HFFc6 (cell line): Measurements from ENCODE around the gene ZBTB12. TPM values are rescaled to one million over a fixed set of nuclear protein-coding genes. Genes with fewer than 3 reads are reported as not detected.

Source experiments
- DNase-seq: peaks from one replicate; pipeline ENCODE4 v3.0.0-alpha.2; 2018
- H3K27ac Mint-ChIP-seq: 2 replicates; pipeline ENCODE4 v1.8.0; 2020; ENCODE audit warnings: mild to moderate bottlenecking, mixed read lengths
- H3K27me3 Mint-ChIP-seq: 2 replicates; pipeline ENCODE4 v1.8.0; 2021; ENCODE audit warnings: mild to moderate bottlenecking, moderate library complexity, mixed read lengths; ENCODE audit not compliant: insufficient read depth
- H3K36me3 Mint-ChIP-seq: 2 replicates; pipeline ENCODE4 v1.8.0; 2021; ENCODE audit warnings: low read depth, mixed read lengths
- H3K4me1 Mint-ChIP-seq: 2 replicates; pipeline ENCODE4 v1.8.0; 2020; ENCODE audit warnings: low read depth, mixed read lengths
- H3K4me3 Mint-ChIP-seq: 2 replicates; pipeline ENCODE4 v1.8.0; 2020; ENCODE audit warnings: mild to moderate bottlenecking, moderate library complexity, mixed read lengths
- H3K9me3 Mint-ChIP-seq: 2 replicates; pipeline ENCODE4 v1.8.0; 2020; ENCODE audit warnings: mild to moderate bottlenecking, mixed read lengths
- total RNA-seq, 6 experiments: library from RNA; stranded (reverse); fragmentation: NEBNext Ultra II Directional; extraction: Animal tissue kit (Norgen Biotek cat#: 25700); gene quantifications; 2 replicates in 1 of 6; 3 replicates in 5 of 6; pipeline ENCODE4 v1.2.3, GENCODE V29; 2021
- TF ChIP-seq, protein P1 (sequence below): fragments of 200-600 bp; sonication (generic); IDR thresholded peaks from 2 replicates; pipeline ENCODE4 v1.5.0; 2021; ENCODE audit warnings: antibody characterized with exemption, mild to moderate bottlenecking

Gene ZBTB12
- total RNA-seq, 6 experiments from 2014 or later: 7.3 to 9.0 (median 8.3) TPM

DNA sequence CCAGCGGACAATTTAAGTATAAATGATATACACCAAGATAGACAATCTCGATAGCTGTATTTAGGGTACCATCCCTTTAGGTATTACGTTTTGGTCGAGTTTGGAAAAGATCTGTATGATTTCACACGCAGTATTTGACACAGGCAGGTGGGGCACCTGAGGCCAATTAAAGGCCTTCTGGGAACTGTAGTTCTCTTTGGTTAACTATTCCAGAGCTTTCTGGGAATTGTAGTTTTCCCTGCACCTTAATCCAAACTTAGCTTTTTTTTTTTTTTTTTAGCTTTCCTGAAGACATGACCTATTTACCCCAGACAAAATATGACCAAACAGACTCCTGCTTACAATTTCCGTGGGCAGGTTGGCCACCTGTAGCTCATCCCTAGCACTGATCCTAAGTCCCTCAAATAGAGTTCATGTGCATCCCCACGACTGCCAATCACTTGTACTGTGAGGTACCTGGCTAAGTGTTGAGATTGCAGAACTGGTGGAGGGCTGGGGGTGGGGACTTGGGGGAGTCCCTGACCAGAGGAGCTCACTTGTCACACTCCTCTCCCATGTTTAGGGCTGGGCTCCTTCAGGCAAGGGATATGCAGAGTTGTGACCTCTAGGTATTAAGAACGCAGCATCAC lies 3.4 kb downstream of the ZBTB12 start:
- TF ChIP-seq, protein P1, sequence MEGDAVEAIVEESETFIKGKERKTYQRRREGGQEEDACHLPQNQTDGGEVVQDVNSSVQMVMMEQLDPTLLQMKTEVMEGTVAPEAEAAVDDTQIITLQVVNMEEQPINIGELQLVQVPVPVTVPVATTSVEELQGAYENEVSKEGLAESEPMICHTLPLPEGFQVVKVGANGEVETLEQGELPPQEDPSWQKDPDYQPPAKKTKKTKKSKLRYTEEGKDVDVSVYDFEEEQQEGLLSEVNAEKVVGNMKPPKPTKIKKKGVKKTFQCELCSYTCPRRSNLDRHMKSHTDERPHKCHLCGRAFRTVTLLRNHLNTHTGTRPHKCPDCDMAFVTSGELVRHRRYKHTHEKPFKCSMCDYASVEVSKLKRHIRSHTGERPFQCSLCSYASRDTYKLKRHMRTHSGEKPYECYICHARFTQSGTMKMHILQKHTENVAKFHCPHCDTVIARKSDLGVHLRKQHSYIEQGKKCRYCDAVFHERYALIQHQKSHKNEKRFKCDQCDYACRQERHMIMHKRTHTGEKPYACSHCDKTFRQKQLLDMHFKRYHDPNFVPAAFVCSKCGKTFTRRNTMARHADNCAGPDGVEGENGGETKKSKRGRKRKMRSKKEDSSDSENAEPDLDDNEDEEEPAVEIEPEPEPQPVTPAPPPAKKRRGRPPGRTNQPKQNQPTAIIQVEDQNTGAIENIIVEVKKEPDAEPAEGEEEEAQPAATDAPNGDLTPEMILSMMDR: no peak; the same call in 1 of the 2 replicates
- Mint-ChIP-seq H3K27ac (peak overlapping the region; percentile 54), H3K9me3 (no peaks in the 10 kb centered on the region), H3K36me3 (no peaks in the 10 kb centered on the region), H3K27me3 (peaks cover 5% of the 10 kb centered on the region), H3K4me1 (peaks cover 42% of the 10 kb centered on the region), H3K4me3 (peak overlapping the region; percentile 92)
- DNase-seq: peak; percentile 20

DNA sequence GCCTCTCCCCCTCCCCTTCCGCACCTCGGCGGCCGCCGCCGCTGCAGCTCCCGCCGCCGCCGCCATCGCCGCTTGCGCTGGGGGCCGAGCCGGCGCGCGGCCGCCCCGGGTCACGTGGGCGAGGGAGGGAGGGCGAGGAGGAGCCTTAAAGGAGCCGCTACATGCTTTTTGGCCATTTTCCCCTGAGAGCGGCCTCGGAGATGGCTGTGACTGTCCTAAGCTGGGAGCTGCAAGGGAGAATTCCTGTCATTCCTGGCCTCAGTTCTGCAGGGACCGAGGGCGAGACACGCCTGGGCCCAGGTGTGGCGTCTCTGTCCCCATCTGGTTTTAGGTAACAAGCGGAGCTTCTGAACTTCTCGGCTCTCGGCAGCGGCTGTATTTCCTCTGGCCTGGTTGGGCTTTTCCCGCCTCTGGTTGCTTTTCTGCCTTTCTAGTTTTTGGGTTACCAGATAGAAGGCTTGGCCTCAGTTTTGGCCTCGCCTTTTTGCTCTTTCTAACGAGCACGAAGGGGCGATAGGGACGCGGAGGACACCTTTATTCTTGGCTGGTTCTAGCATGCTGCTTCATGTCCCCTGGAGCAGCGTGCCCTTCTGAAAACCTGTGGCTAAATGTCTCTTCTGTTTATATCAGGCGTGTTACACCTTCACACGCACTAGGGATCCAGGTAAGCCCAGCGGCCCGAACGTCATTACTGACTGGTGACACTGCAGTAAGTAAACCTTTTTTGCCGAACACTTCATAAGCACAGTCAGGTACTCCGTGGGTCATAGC lies 4.1 kb downstream of the ZBTB12 start, which contains the start of gene EHMT2:
TSS of gene EHMT2 (minus strand) at position 87 of the 771 bp plus-strand sequence. CDS start at position 66, 21 bp downstream.
- no peaks in the 10 kb centered on the region for H3K36me3 Mint-ChIP-seq

DNA sequence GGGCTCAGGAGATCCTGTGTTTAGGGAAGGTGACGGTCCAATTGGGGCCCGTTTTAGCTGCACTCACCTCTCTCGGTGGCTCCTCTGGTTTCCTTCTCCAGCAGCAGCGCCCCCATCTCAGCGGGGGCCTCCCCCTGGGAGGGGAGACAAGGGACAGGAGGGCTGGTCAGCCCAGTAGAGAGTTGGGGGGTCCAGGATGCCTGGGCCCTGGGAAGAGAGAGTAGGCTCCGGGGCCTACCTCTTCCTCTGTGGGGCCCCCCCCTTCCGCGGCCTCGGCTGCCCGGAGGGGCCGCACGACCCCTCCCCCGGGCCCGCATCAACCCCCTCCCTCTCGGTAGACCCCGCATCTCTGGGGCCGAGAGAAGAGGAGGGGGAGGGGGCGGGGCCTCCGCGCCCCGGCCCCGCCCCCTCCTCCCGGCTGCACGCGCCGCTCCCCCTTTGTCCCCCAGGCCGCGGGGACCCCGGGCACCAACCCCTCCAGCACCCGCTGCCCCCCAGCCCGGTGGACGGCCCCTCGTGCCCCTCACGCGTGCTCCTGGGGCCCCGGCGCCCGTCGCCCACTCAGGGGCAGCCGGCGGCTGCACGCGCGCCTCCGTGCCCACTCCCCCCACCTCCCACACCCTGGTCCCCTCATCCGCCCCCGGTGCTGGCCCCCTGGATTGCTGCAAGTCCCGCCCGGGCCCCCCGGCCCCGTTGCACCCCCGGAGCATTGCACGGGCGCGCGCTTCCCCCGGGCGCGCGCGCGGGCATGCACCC lies 4.9 kb downstream of the ZBTB12 start:
- TF ChIP-seq, protein P1: peak; percentile 16; the same call in 1 of the 2 replicates
- Mint-ChIP-seq H3K4me1 (peaks cover 38% of the 10 kb centered on the region), H3K36me3 (peaks cover 6% of the 10 kb centered on the region; the same call in 1 of the 2 replicates), H3K27me3 (no peaks in the 10 kb centered on the region), H3K4me3 (peak overlapping the region; percentile 89), H3K27ac (peak overlapping the region; percentile 65), H3K9me3 (no peaks in the 10 kb centered on the region)
- DNase-seq: no peak

More for the DNA sequence above, 4.1 kb downstream of the ZBTB12 start, which contains the start of gene EHMT2:
- H3K9me3 Mint-ChIP-seq: no peaks in the 10 kb centered on the region
- peaks cover 4% of the 10 kb centered on the region for H3K27me3 Mint-ChIP-seq
- peak within 1 kb of the TSS; percentile 65 for H3K27ac Mint-ChIP-seq
- H3K4me3 Mint-ChIP-seq: peak within 1 kb of the TSS; percentile 92
- peak; percentile 65 for DNase-seq
- peaks cover 44% of the 10 kb centered on the region for H3K4me1 Mint-ChIP-seq
- TF ChIP-seq, protein P1: no peak

DNA sequence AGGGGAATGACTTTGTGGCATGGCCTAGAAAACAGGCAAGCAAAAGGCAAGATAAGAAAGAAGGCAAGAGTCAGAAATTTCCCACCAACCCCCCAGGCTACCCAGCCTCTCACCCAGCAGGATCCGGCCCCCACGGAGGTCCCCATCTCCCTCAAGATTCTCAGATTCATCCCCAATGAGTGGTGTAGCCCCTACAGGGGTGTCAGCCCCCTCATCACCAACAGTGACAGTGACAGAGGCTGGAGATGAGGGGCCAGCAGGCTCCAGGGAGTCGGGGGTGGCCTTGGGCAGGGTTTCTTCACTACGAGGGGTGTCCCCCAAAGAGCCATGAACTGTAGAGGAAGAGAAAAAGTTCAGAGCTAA lies 5.4 kb downstream of the ZBTB12 start:
- DNase-seq: no peak
- H3K4me1 Mint-ChIP-seq: peaks cover 38% of the 10 kb centered on the region
- TF ChIP-seq, protein P1: no peak
- peaks cover 10% of the 10 kb centered on the region; the same call in 1 of the 2 replicates for H3K36me3 Mint-ChIP-seq
- H3K4me3 Mint-ChIP-seq: peak overlapping the region; percentile 89
- peak overlapping the region; percentile 65 for H3K27ac Mint-ChIP-seq
- H3K9me3 Mint-ChIP-seq: no peaks in the 10 kb centered on the region
- H3K27me3 Mint-ChIP-seq: no peaks in the 10 kb centered on the region

DNA sequence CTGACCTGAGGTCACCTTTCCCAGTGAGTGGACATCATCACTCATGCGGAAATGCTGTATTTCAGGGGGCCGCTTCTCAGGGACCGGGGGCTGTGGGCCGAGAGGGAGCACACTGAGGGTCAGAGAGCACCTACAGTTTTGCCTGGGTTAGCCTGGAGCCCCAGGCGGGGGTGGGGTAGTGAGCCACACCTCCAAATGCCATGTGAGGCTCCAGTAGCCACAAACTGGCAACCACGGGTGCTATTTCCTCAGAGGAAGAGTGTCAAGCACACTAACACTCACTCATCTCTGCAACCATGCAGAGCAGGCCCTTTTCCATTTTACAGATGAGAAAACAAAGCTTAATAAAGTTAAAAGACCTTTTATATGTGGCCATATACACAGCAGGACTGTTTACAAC lies 9.1 kb downstream of the ZBTB12 start:
- H3K4me3 Mint-ChIP-seq: no peak overlapping the region
- H3K27ac Mint-ChIP-seq: no peak overlapping the region
- TF ChIP-seq, protein P1: no peak
- peaks cover 23% of the 10 kb centered on the region; the same call in 1 of the 2 replicates for H3K36me3 Mint-ChIP-seq
- H3K9me3 Mint-ChIP-seq: no peaks in the 10 kb centered on the region
- H3K4me1 Mint-ChIP-seq: peaks cover 20% of the 10 kb centered on the region
- H3K27me3 Mint-ChIP-seq: no peaks in the 10 kb centered on the region
- no peak for DNase-seq
